NCI-H1694 (cell line): ENCODE measurements around the gene GLT1D1.
"Not testable (repeated sequence)": the region's sequence is repeated elsewhere in the genome, so short reads cannot be mapped to it uniquely, and the experiment has no call there.

Experiments
- DNase-seq: peaks from one replicate; lab custom pipeline; 2025; lab: John Stamatoyannopoulos, UW

Gene GLT1D1

DNA sequence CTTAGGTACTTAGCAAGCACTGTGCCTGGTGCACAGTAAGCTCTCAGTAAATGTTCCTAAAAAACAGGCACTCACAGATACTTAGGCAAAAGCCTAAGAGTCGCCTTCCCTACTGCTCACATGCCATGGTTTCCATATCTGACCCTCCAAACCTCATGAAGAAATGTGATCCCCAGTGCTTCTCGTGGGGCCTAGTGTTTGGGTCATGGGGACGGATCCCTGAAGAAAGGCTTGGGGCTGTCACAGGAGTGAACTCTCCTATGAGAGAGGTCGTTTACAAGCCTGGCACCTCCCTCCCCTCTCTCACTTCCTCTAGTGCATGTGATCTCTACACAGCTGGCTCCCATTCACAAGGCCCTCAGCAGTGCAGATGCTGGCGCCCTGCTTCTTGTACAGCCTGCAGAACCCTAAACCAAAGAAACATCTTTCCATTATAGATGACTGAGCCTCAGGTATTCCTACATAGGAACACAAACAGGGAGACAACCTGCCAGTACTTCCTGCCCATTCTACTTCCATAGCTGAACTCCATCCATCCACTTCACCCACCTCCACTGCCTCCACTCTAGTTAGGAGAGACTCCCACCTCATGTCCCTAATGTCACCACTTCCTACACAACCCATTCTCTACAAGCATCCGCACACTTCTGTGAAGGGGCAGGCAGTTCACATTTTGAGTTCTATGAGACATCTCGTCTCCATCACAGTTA, 32.4 kb upstream of the GLT1D1 start:
- DNase-seq, result no peak

DNA sequence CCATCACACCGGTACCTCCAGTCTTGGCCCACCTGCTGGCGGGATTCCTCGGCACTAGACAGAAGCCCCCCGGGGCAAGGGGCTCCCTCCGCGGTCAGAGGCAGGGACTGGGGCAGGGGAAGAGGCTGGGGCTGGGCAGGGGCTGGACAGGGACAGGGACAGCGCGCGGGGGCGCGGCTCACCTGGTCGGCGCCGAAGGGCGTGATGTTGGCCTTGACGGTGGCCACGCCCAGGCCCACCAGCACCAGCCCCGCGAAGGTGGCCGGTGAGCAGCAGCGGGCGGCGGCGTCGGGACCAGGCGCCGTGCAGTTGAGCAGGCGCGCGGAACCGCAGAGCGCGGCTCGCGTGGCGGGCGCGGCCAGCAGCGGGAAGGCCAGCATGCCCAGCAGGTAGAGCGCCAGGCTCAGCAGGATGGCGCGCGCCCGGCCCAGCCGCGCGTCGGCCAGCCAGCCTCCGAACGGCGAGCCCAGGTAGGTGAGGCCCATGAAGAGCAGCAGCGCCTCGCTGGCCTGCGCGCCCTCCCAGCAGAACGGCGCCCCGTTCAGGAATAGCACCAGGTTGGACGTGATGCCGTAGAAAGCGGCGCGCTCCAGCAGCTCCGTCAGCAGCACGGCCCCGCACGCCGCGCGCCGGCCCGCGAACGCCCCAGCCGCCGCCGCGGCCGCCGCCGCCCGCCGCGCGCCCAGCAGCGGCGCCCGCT, 29.9 kb upstream of the GLT1D1 start:
- no peak for DNase-seq

GRCh38 chr12:128823916-128824839, 29.1 kb upstream of the GLT1D1 start, which contains the start of gene SLC15A4:
TSS of gene SLC15A4 (minus strand) at chr12:128823958. CDS start at chr12:128823943, 15 bp downstream.
- DNase-seq, result peak; percentile 53

GRCh38 chr12:128825835-128826234, 27.4 kb upstream of the GLT1D1 start:
- DNase-seq, result peak; percentile 7

GRCh38 chr12:128827724-128828123, 25.6 kb upstream of the GLT1D1 start:
- no peak for DNase-seq

- no peak for DNase-seq
Measured at GRCh38 chr12:128829861-128830504, 23.3 kb upstream of the GLT1D1 start.

DNA sequence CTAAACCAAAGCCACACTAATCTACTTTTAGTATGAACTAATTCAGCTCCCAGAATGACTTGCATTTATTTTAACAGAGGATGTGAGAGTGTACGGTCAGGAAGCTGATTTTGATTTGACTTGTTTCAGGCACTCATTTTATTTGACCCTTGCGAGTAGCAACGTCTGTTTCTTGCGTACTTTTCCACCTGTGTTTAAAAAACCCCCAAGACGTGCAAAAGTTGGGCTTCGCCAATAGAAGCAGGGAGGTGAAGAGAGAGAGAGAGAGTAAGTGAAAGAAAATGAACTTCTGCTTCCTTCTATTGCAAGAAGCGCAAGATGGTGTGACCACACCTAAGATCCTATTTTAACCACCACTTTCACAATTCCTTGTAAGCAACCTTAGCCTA, 22.8 kb upstream of the GLT1D1 start:
- DNase-seq, result no peak

DNA sequence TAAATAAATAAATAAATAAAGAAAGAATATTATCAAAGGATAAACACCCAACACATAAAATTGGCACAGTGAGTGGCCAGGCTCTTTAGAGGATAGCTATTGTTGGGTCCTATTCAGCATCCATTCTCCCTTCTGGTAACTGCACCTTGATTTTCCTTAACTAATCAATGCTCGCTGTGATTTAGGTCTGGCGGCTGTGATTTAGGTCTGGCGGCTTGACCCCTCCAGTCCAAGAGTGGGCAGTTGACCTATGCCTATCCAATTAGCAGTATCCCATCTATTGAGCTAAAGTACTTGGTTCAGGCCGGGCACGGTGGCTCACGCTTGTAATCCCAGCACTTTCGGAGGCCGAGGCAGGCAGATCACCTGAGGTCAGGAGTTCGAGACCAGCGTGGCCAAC, 19.9 kb upstream of the GLT1D1 start:
- DNase-seq, result no peak

DNA sequence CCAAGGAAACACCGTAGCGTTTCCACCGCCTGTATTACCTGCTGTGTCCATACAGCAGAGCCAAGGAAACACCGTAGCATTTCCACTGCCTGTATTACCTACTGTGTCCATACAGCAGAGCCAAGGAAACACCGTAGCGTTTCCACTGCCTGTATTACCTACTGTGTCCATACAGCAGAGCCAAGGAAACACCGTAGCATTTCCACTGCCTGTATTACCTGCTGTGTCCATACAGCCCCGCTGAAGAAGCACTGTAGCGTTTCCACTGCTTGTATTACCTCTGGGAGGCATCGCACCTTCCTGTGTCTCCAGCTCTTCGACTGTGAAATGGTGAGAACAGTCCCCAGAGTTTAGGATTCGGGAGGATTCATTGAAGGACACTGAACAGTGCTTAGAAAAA, 13.4 kb upstream of the GLT1D1 start:
- DNase-seq, result not testable (repeated sequence)

DNA sequence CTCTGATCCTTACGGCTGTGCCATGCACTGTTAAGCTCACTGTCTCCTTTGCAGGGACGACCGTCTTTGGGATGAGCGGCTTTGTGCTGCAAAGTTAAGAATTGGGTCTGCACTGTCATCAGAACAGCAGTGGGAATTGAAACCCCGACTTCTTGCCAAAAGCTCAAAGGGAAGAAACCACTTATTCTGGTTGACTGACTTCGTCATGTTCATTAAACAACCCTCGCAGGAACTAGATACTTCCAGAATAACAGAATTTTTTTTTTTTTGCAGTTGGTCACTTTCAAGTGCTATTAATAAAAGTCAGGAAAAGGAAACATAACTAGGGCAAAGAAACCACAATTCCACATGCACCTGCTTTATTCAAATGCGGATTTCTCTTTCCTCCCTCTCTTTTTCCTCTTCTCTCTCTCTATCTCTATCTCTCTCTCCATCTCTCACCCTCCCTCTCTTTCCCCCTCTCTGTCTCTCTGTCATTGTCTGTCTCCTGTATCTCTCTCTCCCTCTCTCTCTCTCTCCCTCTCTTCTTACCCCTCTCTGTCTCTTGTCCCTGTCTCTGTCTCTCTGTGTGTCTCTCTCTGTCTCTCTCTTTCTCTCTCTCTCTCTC, 12.3 kb upstream of the GLT1D1 start:
- no peak for DNase-seq

- no peak for DNase-seq
Measured at GRCh38 chr12:128842579-128842978, 10.7 kb upstream of the GLT1D1 start.

DNA sequence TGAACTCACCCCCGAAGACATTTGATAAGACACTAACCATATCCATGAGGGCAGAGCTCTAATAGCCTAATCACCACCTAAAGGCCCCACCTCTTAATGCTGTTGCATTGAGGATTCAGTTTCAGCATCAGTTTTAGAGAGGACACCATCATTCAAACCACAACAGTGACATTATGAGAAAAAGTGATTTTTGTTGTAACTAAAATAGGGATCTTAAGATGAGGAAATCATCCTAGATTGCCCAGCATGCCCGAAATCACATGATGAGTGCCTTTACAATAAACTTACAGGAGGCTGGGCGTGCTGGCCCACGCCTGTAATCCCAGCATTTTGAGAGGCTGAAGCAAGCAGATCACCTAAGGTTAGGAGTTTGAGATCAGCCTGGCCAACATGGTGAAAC, 9.7 kb upstream of the GLT1D1 start:
- DNase-seq, result no peak

DNA sequence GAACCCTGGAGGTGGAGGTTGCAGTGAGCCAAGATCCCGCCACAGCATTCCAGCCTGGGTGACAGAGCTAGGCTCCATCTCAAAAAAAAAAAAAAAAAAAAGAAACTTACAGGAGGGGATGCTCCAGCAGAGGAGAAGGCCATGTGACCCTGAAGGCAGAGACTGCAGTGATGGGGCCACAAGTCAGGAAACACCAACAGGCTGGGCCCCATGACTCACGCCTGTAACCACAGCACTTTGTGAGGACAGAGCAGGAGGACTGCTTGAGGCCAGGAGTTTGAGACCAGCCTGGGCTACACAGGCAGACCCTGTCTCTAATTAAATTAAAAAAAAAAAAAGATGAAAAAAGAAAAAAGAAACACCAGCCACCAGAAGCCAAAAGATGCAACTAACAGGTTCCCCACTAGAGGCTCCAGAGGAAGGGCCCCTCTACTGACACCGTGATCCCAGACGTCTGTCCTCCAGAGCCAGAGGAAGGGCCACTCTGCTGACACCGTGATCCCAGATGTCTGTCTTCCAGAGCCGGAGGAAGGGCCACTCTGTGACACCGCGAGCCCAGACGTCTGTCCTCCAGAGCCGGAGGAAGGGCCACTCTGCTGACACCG, 9.1 kb upstream of the GLT1D1 start:
- no peak for DNase-seq

- DNase-seq, result not testable (repeated sequence)
Measured at GRCh38 chr12:128846671-128847070, 6.6 kb upstream of the GLT1D1 start.

- DNase-seq, result no peak
Measured at GRCh38 chr12:128848371-128848770, 4.9 kb upstream of the GLT1D1 start.

GRCh38 chr12:128849806-128850205, 3.5 kb upstream of the GLT1D1 start:
- not testable (repeated sequence) for DNase-seq

DNA sequence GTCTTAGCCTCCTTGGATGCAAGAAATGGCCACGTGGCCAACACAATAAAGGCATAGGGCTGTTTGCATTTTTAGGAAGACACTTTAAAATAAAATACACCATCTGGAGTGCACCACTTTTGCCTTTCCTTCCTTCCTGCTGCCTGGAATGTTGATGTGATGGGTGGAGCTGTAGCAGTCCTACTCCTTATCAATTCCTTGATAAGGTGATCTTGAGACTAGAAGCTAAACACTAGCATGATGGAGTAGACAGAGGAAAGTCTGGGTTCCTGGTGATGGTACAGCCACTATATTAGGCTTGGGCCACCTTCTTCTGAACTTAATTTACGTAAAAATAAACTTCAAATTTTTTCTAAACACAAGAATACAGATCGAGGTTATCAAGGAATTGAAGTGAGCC, 2.9 kb upstream of the GLT1D1 start:
- DNase-seq, result no peak

- not testable (repeated sequence) for DNase-seq
Measured at GRCh38 chr12:128851429-128851828, 1.8 kb upstream of the GLT1D1 start.

- DNase-seq, result no peak
Measured at GRCh38 chr12:128852026-128852698, 1.1 kb upstream of the GLT1D1 start.

GRCh38 chr12:128853600-128854197, 421 bp downstream of the GLT1D1 start:
- DNase-seq, result no peak
